Activated CD8-positive, alpha-beta T cell treated with anti-CD3 and anti-CD28 coated beads, Interleukin-2, amount 10 ng/mL, durations not matched to agents 7 days and 5 days (primary cell): ENCODE measurements around the gene EPHA2. TPM values are rescaled to one million over a fixed set of nuclear protein-coding genes. Genes with fewer than 3 reads are reported as not detected.

Source experiments
- ATAC-seq: fragments of 150-1000 bp; cut with Tn5 transposase; one replicate; pipeline ENCODE4 v1.10.0; 2021; ENCODE audit warnings: moderate library complexity
- CTCF ChIA-PET: fragments of 350-600 bp; sonication (Branson Sonifier 250); formaldehyde crosslinking; loops from one replicate; lab custom pipeline; 2021; ENCODE audit warnings: antibody characterized with exemption; lab: Charles Lee
- POLR2A ChIA-PET: fragments of 350-600 bp; sonication (Branson Sonifier 250); formaldehyde crosslinking; loops from one replicate; lab custom pipeline; 2021; ENCODE audit warnings: antibody characterized with exemption; lab: Charles Lee
- DNase-seq: peaks from one replicate; pipeline ENCODE4 v3.0.0-alpha.2; 2020
- H3K27ac Mint-ChIP-seq: one replicate; pipeline ENCODE4 v1.8.0; 2021; ENCODE audit warnings: mild to moderate bottlenecking, mixed read lengths
- H3K27me3 Mint-ChIP-seq: one replicate; pipeline ENCODE4 v1.8.0; 2021; ENCODE audit warnings: low read depth, mixed read lengths
- H3K36me3 Mint-ChIP-seq: one replicate; pipeline ENCODE4 v1.8.0; 2021; ENCODE audit warnings: low read depth, mixed read lengths
- H3K4me1 Mint-ChIP-seq: one replicate; pipeline ENCODE4 v1.8.0; 2021; ENCODE audit warnings: low read depth, mixed read lengths
- H3K4me3 Mint-ChIP-seq: one replicate; pipeline ENCODE4 v1.8.0; 2021; ENCODE audit warnings: mild to moderate bottlenecking, mixed read lengths
- H3K9me3 Mint-ChIP-seq: one replicate; pipeline ENCODE4 v1.8.0; 2022; ENCODE audit warnings: mixed read lengths; ENCODE audit not compliant: insufficient read depth
- total RNA-seq, 2 experiments: library from RNA; stranded (reverse); gene quantifications; one replicate each; pipeline ENCODE4 v1.2.3, GENCODE V29; 2021

The EPHA2 gene
- total RNA-seq, 2 experiments from 2014 or later: not detected

GRCh38 chr1:16119926-16120325 is 35.9 kb downstream of the EPHA2 start:
- POLR2A ChIA-PET: no interaction called here
- H3K36me3 Mint-ChIP-seq: no peaks in the 10 kb centered on the region
- DNase-seq: no peak
- no peaks in the 10 kb centered on the region for H3K9me3 Mint-ChIP-seq
- CTCF ChIA-PET: interaction anchor here (1.0 kb wide), 1 partner anchor 67 kb away, joined by 3 read pairs; no protein-coding TSS in a partner anchor
- H3K4me3 Mint-ChIP-seq: no peak overlapping the region
- no peak overlapping the region for H3K27ac Mint-ChIP-seq
- H3K4me1 Mint-ChIP-seq: peaks cover 11% of the 10 kb centered on the region
- no peak for ATAC-seq
- H3K27me3 Mint-ChIP-seq: no peaks in the 10 kb centered on the region

- CTCF ChIA-PET: interaction anchor here (0.6 to 1.0 kb wide), 2 partner anchors 41 to 67 kb away, joined by 3 read pairs; no protein-coding TSS in a partner anchor
- ATAC-seq (no peak), DNase-seq (no peak)
- POLR2A ChIA-PET: no interaction called here
- H3K4me1 Mint-ChIP-seq: peaks cover 11% of the 10 kb centered on the region
- H3K36me3 Mint-ChIP-seq: no peaks in the 10 kb centered on the region
- no peak overlapping the region for H3K4me3 Mint-ChIP-seq
- no peak overlapping the region for H3K27ac Mint-ChIP-seq
- no peaks in the 10 kb centered on the region for H3K27me3 Mint-ChIP-seq
- no peaks in the 10 kb centered on the region for H3K9me3 Mint-ChIP-seq
Measured at GRCh38 chr1:16119504-16119903, 36.4 kb downstream of the EPHA2 start.

GRCh38 chr1:16118706-16119105 is 37.2 kb downstream of the EPHA2 start:
- H3K9me3 Mint-ChIP-seq: no peaks in the 10 kb centered on the region
- ATAC-seq (no peak), DNase-seq (no peak)
- CTCF ChIA-PET: interaction anchor here (1.4 kb wide), 1 partner anchor 11 kb away, joined by 3 read pairs; no protein-coding TSS in a partner anchor
- H3K4me3 Mint-ChIP-seq: no peak overlapping the region
- no peaks in the 10 kb centered on the region for H3K36me3 Mint-ChIP-seq
- POLR2A ChIA-PET: no interaction called here
- H3K27ac Mint-ChIP-seq: no peak overlapping the region
- no peaks in the 10 kb centered on the region for H3K27me3 Mint-ChIP-seq
- H3K4me1 Mint-ChIP-seq: peaks cover 10% of the 10 kb centered on the region

- POLR2A ChIA-PET: no interaction called here
- ATAC-seq: no peak
- no peaks in the 10 kb centered on the region for H3K27me3 Mint-ChIP-seq
- no peak overlapping the region for H3K27ac Mint-ChIP-seq
- no peaks in the 10 kb centered on the region for H3K36me3 Mint-ChIP-seq
- CTCF ChIA-PET: interaction anchor here (1.1 to 1.4 kb wide), 2 partner anchors 11 to 39 kb away, joined by 3 to 4 read pairs; no protein-coding TSS in a partner anchor
- peaks cover 4% of the 10 kb centered on the region for H3K4me1 Mint-ChIP-seq
- H3K4me3 Mint-ChIP-seq: no peak overlapping the region
- H3K9me3 Mint-ChIP-seq: no peaks in the 10 kb centered on the region
- no peak for DNase-seq
Measured at GRCh38 chr1:16117936-16118335, 37.9 kb downstream of the EPHA2 start.

- Mint-ChIP-seq H3K4me1 (no peaks in the 10 kb centered on the region), H3K27ac (no peak overlapping the region), H3K9me3 (no peaks in the 10 kb centered on the region), H3K36me3 (no peaks in the 10 kb centered on the region), H3K4me3 (no peak overlapping the region), H3K27me3 (no peaks in the 10 kb centered on the region)
- no peak for DNase-seq
- POLR2A ChIA-PET: no interaction called here
- CTCF ChIA-PET: interaction anchor here (1.1 to 1.4 kb wide), 2 partner anchors 10 to 38 kb away, joined by 3 to 4 read pairs; no protein-coding TSS in a partner anchor
- no peak for ATAC-seq
Measured at GRCh38 chr1:16117369-16117768, 38.5 kb downstream of the EPHA2 start.

GRCh38 chr1:16116625-16117024 is 39.2 kb downstream of the EPHA2 start:
- Mint-ChIP-seq H3K36me3 (no peaks in the 10 kb centered on the region), H3K27ac (no peak overlapping the region), H3K9me3 (no peaks in the 10 kb centered on the region), H3K4me1 (no peaks in the 10 kb centered on the region), H3K4me3 (no peak overlapping the region), H3K27me3 (peaks cover 3% of the 10 kb centered on the region)
- ATAC-seq (no peak), DNase-seq (no peak)
- ChIA-PET POLR2A (no interaction called here), CTCF (no interaction called here)

- Mint-ChIP-seq H3K9me3 (no peaks in the 10 kb centered on the region), H3K36me3 (no peaks in the 10 kb centered on the region), H3K27me3 (peaks cover 4% of the 10 kb centered on the region), H3K27ac (no peak overlapping the region), H3K4me3 (no peak overlapping the region), H3K4me1 (no peaks in the 10 kb centered on the region)
- ChIA-PET POLR2A (no interaction called here), CTCF (no interaction called here)
- no peak for ATAC-seq
- DNase-seq: no peak
Measured at GRCh38 chr1:16116002-16116401, 39.9 kb downstream of the EPHA2 start.

- ATAC-seq (no peak), DNase-seq (no peak)
- Mint-ChIP-seq H3K27ac (no peak overlapping the region), H3K4me3 (no peak overlapping the region), H3K9me3 (no peaks in the 10 kb centered on the region), H3K36me3 (no peaks in the 10 kb centered on the region), H3K27me3 (peaks cover 4% of the 10 kb centered on the region), H3K4me1 (no peaks in the 10 kb centered on the region)
- POLR2A ChIA-PET: no interaction called here
- CTCF ChIA-PET: no interaction called here
Measured at GRCh38 chr1:16115468-16115983, 40.3 kb downstream of the EPHA2 start.

- Mint-ChIP-seq H3K27ac (no peak overlapping the region), H3K9me3 (no peaks in the 10 kb centered on the region), H3K4me1 (no peaks in the 10 kb centered on the region), H3K27me3 (peaks cover 4% of the 10 kb centered on the region), H3K4me3 (no peak overlapping the region), H3K36me3 (no peaks in the 10 kb centered on the region)
- ATAC-seq: no peak
- no peak for DNase-seq
- ChIA-PET POLR2A (no interaction called here), CTCF (no interaction called here)
Measured at GRCh38 chr1:16114527-16115467, 41.1 kb downstream of the EPHA2 start.

- POLR2A ChIA-PET: no interaction called here
- H3K36me3 Mint-ChIP-seq: no peaks in the 10 kb centered on the region
- CTCF ChIA-PET: interaction anchor here (1.1 kb wide), 1 partner anchor 31 kb away, joined by 4 read pairs; no protein-coding TSS in a partner anchor
- H3K4me1 Mint-ChIP-seq: no peaks in the 10 kb centered on the region
- peaks cover 11% of the 10 kb centered on the region for H3K9me3 Mint-ChIP-seq
- no peak overlapping the region for H3K27ac Mint-ChIP-seq
- DNase-seq (no peak), ATAC-seq (no peak)
- no peak overlapping the region for H3K4me3 Mint-ChIP-seq
- peaks cover 4% of the 10 kb centered on the region for H3K27me3 Mint-ChIP-seq
Measured at GRCh38 chr1:16112596-16113555, 43.0 kb downstream of the EPHA2 start.

GRCh38 chr1:16111771-16112595 is 43.9 kb downstream of the EPHA2 start:
- no peak for DNase-seq
- Mint-ChIP-seq H3K4me3 (no peak overlapping the region), H3K27ac (no peak overlapping the region), H3K36me3 (no peaks in the 10 kb centered on the region), H3K4me1 (no peaks in the 10 kb centered on the region), H3K27me3 (peaks cover 9% of the 10 kb centered on the region), H3K9me3 (peaks cover 11% of the 10 kb centered on the region)
- ChIA-PET CTCF (interaction anchor here (1.1 kb wide), 1 partner anchor 30 kb away, joined by 4 read pairs; no protein-coding TSS in a partner anchor), POLR2A (no interaction called here)
- ATAC-seq: no peak
